H9 (cell line): Measurements from ENCODE around the gene DAAM2. TPM values are rescaled to one million over a fixed set of nuclear protein-coding genes. Genes with fewer than 3 reads are reported as not detected.

Source experiments
- DNase-seq: peaks from one replicate; pipeline ENCODE4 v3.0.0-alpha.2; 2017
- H2AFZ ChIP-seq: one replicate; pipeline ENCODE4 v1.6.1; 2013; ENCODE audit warnings: mild to moderate bottlenecking, low read length, control low read depth, moderate library complexity
- H2AK5ac ChIP-seq: 2 replicates; pipeline ENCODE4 v1.6.1; 2013; ENCODE audit warnings: low read length, control low read depth, mixed read lengths; ENCODE audit not compliant: insufficient read length
- H2BK120ac ChIP-seq: one replicate; pipeline ENCODE4 v1.6.1; 2013; ENCODE audit warnings: low read depth, mild to moderate bottlenecking, low read length, control low read depth, inconsistent platforms; ENCODE audit not compliant: poor library complexity, severe bottlenecking
- H2BK12ac ChIP-seq: 2 replicates; pipeline ENCODE4 v1.6.1; 2013; ENCODE audit warnings: low read length, control low read depth, mixed read lengths, low read depth; ENCODE audit not compliant: insufficient read length
- H2BK15ac ChIP-seq: 2 replicates; pipeline ENCODE4 v1.6.1; 2013; ENCODE audit warnings: low read depth, low read length, control low read depth
- H2BK20ac ChIP-seq: one replicate; pipeline ENCODE4 v1.6.1; 2013; ENCODE audit warnings: low read depth, mild to moderate bottlenecking, low read length, control low read depth, inconsistent platforms; ENCODE audit not compliant: poor library complexity, severe bottlenecking
- H2BK5ac ChIP-seq: 2 replicates; pipeline ENCODE4 v1.6.1; 2013; ENCODE audit warnings: low read length, control low read depth, mixed read lengths; ENCODE audit not compliant: insufficient read length
- H3K14ac ChIP-seq: 2 replicates; pipeline ENCODE4 v1.6.1; 2013; ENCODE audit warnings: low read length, control low read depth; ENCODE audit not compliant: insufficient read depth
- H3K18ac ChIP-seq: 2 replicates; pipeline ENCODE4 v1.6.1; 2013; ENCODE audit warnings: low read depth, mild to moderate bottlenecking, mixed read lengths, low read length, control low read depth; ENCODE audit not compliant: insufficient read length
- H3K23ac ChIP-seq: 2 replicates; pipeline ENCODE4 v1.6.1; 2013; ENCODE audit warnings: low read length, control low read depth, mixed read lengths, low read depth; ENCODE audit not compliant: insufficient read length
- H3K23me2 ChIP-seq: 2 replicates; pipeline ENCODE4 v1.6.1; 2013; ENCODE audit warnings: low read depth, mild to moderate bottlenecking, mixed read lengths, low read length, control low read depth; ENCODE audit not compliant: insufficient read length, poor library complexity, severe bottlenecking
- H3K27ac ChIP-seq: 2 replicates; pipeline ENCODE4 v1.5.1; 2013; ENCODE audit warnings: low read length, control low read depth, mixed read lengths, low read depth; ENCODE audit not compliant: insufficient read length
- H3K27me3 ChIP-seq: 2 replicates; pipeline ENCODE4 v1.6.1; 2013; ENCODE audit warnings: low read length, control low read depth, inconsistent platforms; ENCODE audit not compliant: insufficient read depth
- H3K4ac ChIP-seq: 2 replicates; pipeline ENCODE4 v1.6.1; 2013; ENCODE audit warnings: low read depth, mild to moderate bottlenecking, control low read depth, inconsistent platforms, low read length, moderate library complexity
- H3K4me1 ChIP-seq: 2 replicates; pipeline ENCODE4 v1.6.1; 2013; ENCODE audit warnings: low read length, control low read depth, inconsistent platforms; ENCODE audit not compliant: insufficient read depth
- H3K4me2 ChIP-seq: 2 replicates; pipeline ENCODE4 v1.6.1; 2013; ENCODE audit warnings: low read length, control low read depth, mixed read lengths; ENCODE audit not compliant: insufficient read length, insufficient read depth
- H3K56ac ChIP-seq: 2 replicates; pipeline ENCODE4 v1.6.1; 2013; ENCODE audit warnings: low read depth, mild to moderate bottlenecking, mixed read lengths, low read length, control low read depth; ENCODE audit not compliant: insufficient read length
- H3K79me1 ChIP-seq: 2 replicates; pipeline ENCODE4 v1.6.1; 2013; ENCODE audit warnings: low read depth, mild to moderate bottlenecking, moderate library complexity, low read length, control low read depth, inconsistent platforms; ENCODE audit not compliant: insufficient read depth, poor library complexity, severe bottlenecking
- H3K79me2 ChIP-seq: 2 replicates; pipeline ENCODE4 v1.6.1; 2013; ENCODE audit warnings: low read length, control low read depth, inconsistent platforms; ENCODE audit not compliant: insufficient read depth
- H3K9ac ChIP-seq: 2 replicates; pipeline ENCODE4 v1.6.1; 2013; ENCODE audit warnings: low read length, control low read depth, mixed read lengths; ENCODE audit not compliant: insufficient read length; ENCODE audit errors: extremely low read depth
- H3K9me3 ChIP-seq: one replicate; pipeline ENCODE4 v1.6.1; 2013; ENCODE audit warnings: low read depth, low read length, inconsistent platforms; ENCODE audit not compliant: control insufficient read depth
- H3T11ph ChIP-seq: one replicate; pipeline ENCODE4 v1.6.1; 2013; ENCODE audit warnings: mild to moderate bottlenecking, low read length, control low read depth, inconsistent platforms
- H4K20me1 ChIP-seq: one replicate; pipeline ENCODE4 v1.6.1; 2013; ENCODE audit not compliant: control insufficient read depth, insufficient read length, insufficient read depth
- H4K5ac ChIP-seq: 2 replicates; pipeline ENCODE4 v1.6.1; 2013; ENCODE audit warnings: low read depth, mild to moderate bottlenecking, mixed read lengths, low read length, control low read depth; ENCODE audit not compliant: insufficient read length
- H4K8ac ChIP-seq: replicated peaks from 2 replicates; pipeline ENCODE4 v1.6.1; 2013; ENCODE audit warnings: low read length, control low read depth, mixed read lengths, low read depth; ENCODE audit not compliant: insufficient read length
- H4K91ac ChIP-seq: 2 replicates; pipeline ENCODE4 v1.6.1; 2013; ENCODE audit warnings: low read depth, mild to moderate bottlenecking, moderate library complexity, mixed read lengths, low read length, control low read depth; ENCODE audit not compliant: insufficient read length
- H3K27ac Mint-ChIP-seq, 3 experiments: 2 replicates in 2 of 3; 3 replicates in 1 of 3; pipeline ENCODE4 v1.8.0; 2020 to 2021; ENCODE audit warnings: mixed read lengths in 3 of 3, mild to moderate bottlenecking in 1 of 3, moderate library complexity in 1 of 3
- H3K27me3 Mint-ChIP-seq: 2 replicates; pipeline ENCODE4 v1.8.0; 2021; ENCODE audit warnings: low read depth, mild to moderate bottlenecking, moderate library complexity, mixed read lengths
- H3K36me3 Mint-ChIP-seq, 3 experiments: 2 replicates in 2 of 3; 3 replicates in 1 of 3; pipeline ENCODE4 v1.8.0; 2020 to 2021; ENCODE audit warnings: low read depth in 3 of 3, mixed read lengths in 3 of 3; ENCODE audit not compliant: insufficient read depth in 1 of 3
- H3K4me1 Mint-ChIP-seq, 2 experiments: 2 replicates each; pipeline ENCODE4 v1.8.0; 2020; ENCODE audit warnings: mixed read lengths in 2 of 2
- H3K4me3 Mint-ChIP-seq, 2 experiments: 2 replicates in 1 of 2; 3 replicates in 1 of 2; pipeline ENCODE4 v1.8.0; 2020 to 2021; ENCODE audit warnings: mild to moderate bottlenecking in 2 of 2, mixed read lengths in 2 of 2, moderate library complexity in 1 of 2
- H3K9me3 Mint-ChIP-seq, 2 experiments: 2 replicates in 1 of 2; 3 replicates in 1 of 2; pipeline ENCODE4 v1.8.0; 2020; ENCODE audit warnings: mild to moderate bottlenecking in 2 of 2, mixed read lengths in 2 of 2, moderate library complexity in 1 of 2
- CTCF ChIP-seq: fragments of 200-600 bp; sonication (generic); conservative IDR thresholded peaks from 3 replicates; pipeline ENCODE4 v1.8.0; 2021; ENCODE audit warnings: antibody characterized with exemption, mild to moderate bottlenecking
- WGBS: extraction: QIAGEN DNeasy Blood & Tissue Kit; methylation state at CpG from one replicate; pipeline ENCODE4 v1.1.7; 2013; ENCODE audit warnings: missing lambda C conversion rate, low lambda C conversion rate, mixed read lengths; ENCODE audit not compliant: insufficient read length; ENCODE audit errors: extremely low coverage; 5-methylcytosine and 5-hydroxymethylcytosine counted together
- total RNA-seq: library from RNA; stranded (reverse); gene quantifications from 2 replicates; pipeline ENCODE4 v1.2.1, GENCODE V29; 2021

DAAM2 gene
- total RNA-seq, 1 experiment from 2014 or later, result 1.1 TPM

- no peak overlapping the region for H4K5ac ChIP-seq
- no peak overlapping the region for H3K56ac ChIP-seq
- H3K27me3 ChIP-seq, result no peaks in the 10 kb centered on the region
- TF ChIP-seq CTCF, result no peak
- no peak overlapping the region for H2BK5ac ChIP-seq
- no peak overlapping the region for H2BK15ac ChIP-seq
- Mint-ChIP-seq H3K4me1 (peaks cover 0 to 2% of the 10 kb centered on the region in 2 experiments; a peak in 2 of 4 replicates), H3K4me3 (no peak overlapping the region), H3K27me3 (no peaks in the 10 kb centered on the region), H3K27ac (no peak overlapping the region; a peak in 1 of 7 replicates), H3K36me3 (peaks cover 17 to 58% (median 53%) of the 10 kb centered on the region in 3 experiments), H3K9me3 (peaks cover 11 to 14% of the 10 kb centered on the region in 2 experiments)
- no peaks in the 10 kb centered on the region for H3K79me2 ChIP-seq
- no peak overlapping the region for H3K4me2 ChIP-seq
- H4K91ac ChIP-seq, result no peak overlapping the region
- no CpG with 5 or more reads among the region's 5 CpGs for WGBS
- H3K9ac ChIP-seq, result no peak overlapping the region
- no peaks in the 10 kb centered on the region for H3K23me2 ChIP-seq
- H3T11ph ChIP-seq, result no peak overlapping the region
- H2BK120ac ChIP-seq, result no peak overlapping the region
- no peak overlapping the region for H3K18ac ChIP-seq
- no peak overlapping the region for H2BK20ac ChIP-seq
- H3K27ac ChIP-seq, result no peak overlapping the region
- no peak for DNase-seq
- no peaks in the 10 kb centered on the region for H4K20me1 ChIP-seq
- H3K9me3 ChIP-seq, result no peaks in the 10 kb centered on the region
- H3K4ac ChIP-seq, result no peak overlapping the region
- no peaks in the 10 kb centered on the region for H3K4me1 ChIP-seq
- no peak overlapping the region for H2AK5ac ChIP-seq
- H3K23ac ChIP-seq, result no peak overlapping the region
- no peak overlapping the region for H2AFZ ChIP-seq
- no peak overlapping the region for H3K14ac ChIP-seq
- no peak overlapping the region for H2BK12ac ChIP-seq
- no peak overlapping the region for H4K8ac ChIP-seq
- no peaks in the 10 kb centered on the region for H3K79me1 ChIP-seq
Observed at GRCh38 chr6:39922821-39923220, 130.6 kb downstream of the DAAM2 start.
